ENCODE measurements around the gene SLC39A11.

GRCh38 chr17:72691017-72691416, 401.5 kb downstream of the SLC39A11 start:
- TF ChIP-seq, protein P1, sequence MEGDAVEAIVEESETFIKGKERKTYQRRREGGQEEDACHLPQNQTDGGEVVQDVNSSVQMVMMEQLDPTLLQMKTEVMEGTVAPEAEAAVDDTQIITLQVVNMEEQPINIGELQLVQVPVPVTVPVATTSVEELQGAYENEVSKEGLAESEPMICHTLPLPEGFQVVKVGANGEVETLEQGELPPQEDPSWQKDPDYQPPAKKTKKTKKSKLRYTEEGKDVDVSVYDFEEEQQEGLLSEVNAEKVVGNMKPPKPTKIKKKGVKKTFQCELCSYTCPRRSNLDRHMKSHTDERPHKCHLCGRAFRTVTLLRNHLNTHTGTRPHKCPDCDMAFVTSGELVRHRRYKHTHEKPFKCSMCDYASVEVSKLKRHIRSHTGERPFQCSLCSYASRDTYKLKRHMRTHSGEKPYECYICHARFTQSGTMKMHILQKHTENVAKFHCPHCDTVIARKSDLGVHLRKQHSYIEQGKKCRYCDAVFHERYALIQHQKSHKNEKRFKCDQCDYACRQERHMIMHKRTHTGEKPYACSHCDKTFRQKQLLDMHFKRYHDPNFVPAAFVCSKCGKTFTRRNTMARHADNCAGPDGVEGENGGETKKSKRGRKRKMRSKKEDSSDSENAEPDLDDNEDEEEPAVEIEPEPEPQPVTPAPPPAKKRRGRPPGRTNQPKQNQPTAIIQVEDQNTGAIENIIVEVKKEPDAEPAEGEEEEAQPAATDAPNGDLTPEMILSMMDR (IDR thresholded peaks at IDR 0.05), result no peak
- no peak for TF ChIP-seq POLR2A (IDR thresholded peaks at IDR 0.05)
- no peak for TF ChIP-seq EP300 (IDR thresholded peaks at IDR 0.05)
